Measurements from ENCODE around the gene ZDHHC11B.
"Not testable (repeated sequence)": the region's sequence is repeated elsewhere in the genome, so short reads cannot be mapped to it uniquely, and the experiment has no call there.

DNA sequence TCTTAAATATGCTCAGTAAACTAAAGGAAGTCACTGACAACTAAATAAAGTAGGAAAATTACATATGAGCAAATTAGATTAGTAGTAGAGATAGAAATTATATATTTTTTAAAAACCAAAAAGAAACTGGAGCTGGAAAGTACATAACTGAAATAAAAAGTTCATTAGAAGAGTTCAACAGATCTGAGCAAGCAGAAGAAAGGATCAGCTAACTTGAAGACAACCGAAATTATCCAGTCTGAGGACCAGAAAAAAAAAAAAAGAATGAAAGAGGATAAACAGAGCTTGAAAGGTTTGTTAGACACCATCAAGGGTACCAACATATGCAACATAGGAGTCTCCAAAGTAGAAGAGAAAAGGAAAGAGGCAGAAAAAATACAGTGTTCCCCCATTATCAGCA, 65.2 kb downstream of the ZDHHC11B start:
- TF ChIP-seq, protein P1, sequence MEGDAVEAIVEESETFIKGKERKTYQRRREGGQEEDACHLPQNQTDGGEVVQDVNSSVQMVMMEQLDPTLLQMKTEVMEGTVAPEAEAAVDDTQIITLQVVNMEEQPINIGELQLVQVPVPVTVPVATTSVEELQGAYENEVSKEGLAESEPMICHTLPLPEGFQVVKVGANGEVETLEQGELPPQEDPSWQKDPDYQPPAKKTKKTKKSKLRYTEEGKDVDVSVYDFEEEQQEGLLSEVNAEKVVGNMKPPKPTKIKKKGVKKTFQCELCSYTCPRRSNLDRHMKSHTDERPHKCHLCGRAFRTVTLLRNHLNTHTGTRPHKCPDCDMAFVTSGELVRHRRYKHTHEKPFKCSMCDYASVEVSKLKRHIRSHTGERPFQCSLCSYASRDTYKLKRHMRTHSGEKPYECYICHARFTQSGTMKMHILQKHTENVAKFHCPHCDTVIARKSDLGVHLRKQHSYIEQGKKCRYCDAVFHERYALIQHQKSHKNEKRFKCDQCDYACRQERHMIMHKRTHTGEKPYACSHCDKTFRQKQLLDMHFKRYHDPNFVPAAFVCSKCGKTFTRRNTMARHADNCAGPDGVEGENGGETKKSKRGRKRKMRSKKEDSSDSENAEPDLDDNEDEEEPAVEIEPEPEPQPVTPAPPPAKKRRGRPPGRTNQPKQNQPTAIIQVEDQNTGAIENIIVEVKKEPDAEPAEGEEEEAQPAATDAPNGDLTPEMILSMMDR (IDR thresholded peaks at IDR 0.05), result not testable (repeated sequence)
- not testable (repeated sequence) for TF ChIP-seq POLR2A (IDR thresholded peaks at IDR 0.05)
